Lower lobe of right lung (tissue), 2 donors: ENCODE results near the gene NPM3. TPM values are rescaled to one million over a fixed set of nuclear protein-coding genes. Genes with fewer than 3 reads are reported as not detected.

Source experiments
- ATAC-seq, 2 donors: fragments of 200-7000 bp; cut with Tn5 transposase; one replicate each; pipeline ENCODE4 v1.9.1; 2020 to 2022; ENCODE audit warnings: mild to moderate bottlenecking in 2 of 2, moderate library complexity in 2 of 2
- DNase-seq: peaks from one replicate; pipeline ENCODE4 v3.0.0-alpha.2; 2020
- H3K27ac ChIP-seq: fragments of 200-600 bp; one replicate; pipeline ENCODE4 v1.8.0; 2022
- H3K27me3 ChIP-seq: fragments of 200-600 bp; one replicate; pipeline ENCODE4 v1.8.0; 2022; ENCODE audit warnings: low read depth
- H3K36me3 ChIP-seq: fragments of 200-600 bp; one replicate; pipeline ENCODE4 v1.8.0; 2022; ENCODE audit warnings: mild to moderate bottlenecking
- H3K4me1 ChIP-seq: fragments of 200-600 bp; one replicate; pipeline ENCODE4 v1.8.0; 2022
- H3K4me3 ChIP-seq: fragments of 200-600 bp; one replicate; pipeline ENCODE4 v1.8.0; 2022; ENCODE audit warnings: mild to moderate bottlenecking
- H3K9me3 ChIP-seq: fragments of 200-600 bp; one replicate; pipeline ENCODE4 v1.8.0; 2022
- CTCF ChIP-seq: fragments of 200-600 bp; IDR thresholded peaks from one replicate; pipeline ENCODE4 v1.8.0; 2022; ENCODE audit warnings: antibody characterized with exemption, mild to moderate bottlenecking
- intact Hi-C: fragments of 100-400 bp; cut with DNase I; formaldehyde crosslinking; loops from one replicate; pipeline ENCODE4 v1.11.0; 2022
- total RNA-seq: library from RNA; stranded (reverse); fragmentation: NEBNext Ultra II Directional; extraction: Animal tissue kit (Norgen Biotek cat#: 25700); gene quantifications from one replicate; pipeline ENCODE4 v1.2.1, GENCODE V29; 2021
- donor health status: DM: no; HTN: yes; CAD: no; lungs with severe emphysema.

NPM3 gene
- total RNA-seq, 1 donor from 2014 or later: 17.4 TPM

- H3K27me3 ChIP-seq: no peaks in the 10 kb centered on the region
- no peaks in the 10 kb centered on the region for H3K9me3 ChIP-seq
- intact Hi-C loops: no loop called here
- peak overlapping the region; percentile 100 for H3K4me3 ChIP-seq
- peaks cover 36% of the 10 kb centered on the region for H3K36me3 ChIP-seq
- H3K4me1 ChIP-seq: peaks cover 43% of the 10 kb centered on the region
- no peak overlapping the region for H3K27ac ChIP-seq
- ATAC-seq: no peak
- no peak for DNase-seq
- TF ChIP-seq CTCF: no peak
These were observed 31.3 kb upstream of the NPM3 start for GRCh38 chr10:101814466-101815071.

- peaks cover 33% of the 10 kb centered on the region for H3K4me1 ChIP-seq
- DNase-seq: no peak
- H3K27ac ChIP-seq: no peak overlapping the region
- peaks cover 56% of the 10 kb centered on the region for H3K36me3 ChIP-seq
- no peak for ATAC-seq
- no peaks in the 10 kb centered on the region for H3K9me3 ChIP-seq
- H3K27me3 ChIP-seq: no peaks in the 10 kb centered on the region
- intact Hi-C loops: no loop called here
- no peak overlapping the region for H3K4me3 ChIP-seq
- no peak for TF ChIP-seq CTCF
These were observed 29.4 kb upstream of the NPM3 start for GRCh38 chr10:101812606-101813005.

- DNase-seq (no peak), ATAC-seq (no peak)
- no peaks in the 10 kb centered on the region for H3K9me3 ChIP-seq
- no peak overlapping the region for H3K27ac ChIP-seq
- peaks cover 100% of the 10 kb centered on the region for H3K36me3 ChIP-seq
- TF ChIP-seq CTCF: no peak
- intact Hi-C loops: no loop called here
- H3K4me3 ChIP-seq: no peak overlapping the region
- H3K27me3 ChIP-seq: no peaks in the 10 kb centered on the region
- H3K4me1 ChIP-seq: peaks cover under 1% of the 10 kb centered on the region
These were observed 23.9 kb upstream of the NPM3 start for GRCh38 chr10:101807158-101807557.

GRCh38 chr10:101803511-101803910 is 20.3 kb upstream of the NPM3 start:
- intact Hi-C loops: no loop called here
- ATAC-seq: no peak
- Histone ChIP-seq H3K4me3 (no peak overlapping the region), H3K27me3 (no peaks in the 10 kb centered on the region), H3K9me3 (no peaks in the 10 kb centered on the region), H3K27ac (no peak overlapping the region), H3K36me3 (peaks cover 100% of the 10 kb centered on the region), H3K4me1 (no peaks in the 10 kb centered on the region)
- DNase-seq: no peak
- no peak for TF ChIP-seq CTCF

GRCh38 chr10:101797403-101798059 is 14.3 kb upstream of the NPM3 start:
- no peak for ATAC-seq
- no peaks in the 10 kb centered on the region for H3K4me1 ChIP-seq
- H3K27me3 ChIP-seq: no peaks in the 10 kb centered on the region
- H3K36me3 ChIP-seq: peaks cover 100% of the 10 kb centered on the region
- TF ChIP-seq CTCF: no peak
- intact Hi-C loops: no loop called here
- H3K4me3 ChIP-seq: no peak overlapping the region
- no peak for DNase-seq
- H3K27ac ChIP-seq: no peak overlapping the region
- H3K9me3 ChIP-seq: no peaks in the 10 kb centered on the region
